Activated CD4-positive, alpha-beta T cell treated with anti-CD3 and anti-CD28 coated beads, Interleukin-2, amount 50 U/mL, for 48 hours (primary cell): Measurements from ENCODE around the gene HPSE2.
"Not testable (repeated sequence)": the region's sequence is repeated elsewhere in the genome, so short reads cannot be mapped to it uniquely, and the experiment has no call there.

Experiments used
- DNase-seq, 2 experiments: peaks; one replicate each; pipeline ENCODE4 v3.0.0-alpha.2; 2020

HPSE2 gene

DNA sequence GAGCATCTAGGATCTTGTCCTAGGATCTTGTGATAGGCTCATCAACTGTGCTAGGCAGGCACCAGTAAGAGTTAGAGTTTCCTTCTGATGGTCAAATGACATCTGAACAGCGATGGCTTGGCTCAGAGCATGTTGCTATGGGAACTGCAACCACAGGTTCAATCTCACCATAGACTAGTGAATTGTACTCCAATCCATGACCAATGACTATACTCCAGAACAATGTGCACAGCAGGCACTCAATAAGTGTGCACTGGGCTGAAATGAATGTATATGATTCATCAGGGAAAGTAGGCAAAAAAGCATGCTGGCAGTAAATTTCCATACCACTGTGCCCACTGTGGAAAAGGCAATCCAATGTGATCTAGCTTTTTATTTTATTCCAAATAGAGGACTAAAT is 625.4 kb downstream of the HPSE2 start:
- DNase-seq = no peak

DNA sequence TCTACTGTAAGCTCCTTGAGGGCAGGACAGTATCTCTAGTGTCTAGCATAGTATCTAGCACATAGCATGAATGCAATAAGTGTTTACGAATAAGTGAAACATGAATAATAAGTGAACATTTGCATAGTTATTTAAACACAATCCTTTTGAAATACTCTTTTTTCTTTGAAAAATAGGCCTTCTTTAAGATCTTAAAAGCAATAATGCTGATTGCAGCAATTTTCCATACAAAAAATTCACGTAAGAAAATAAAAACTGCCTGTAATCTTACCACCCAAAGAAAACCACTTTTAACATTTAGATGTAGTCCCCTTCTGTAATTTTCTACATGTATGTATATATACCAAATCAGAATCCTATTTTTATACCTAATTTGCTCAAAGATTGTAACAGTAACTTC is 626.4 kb downstream of the HPSE2 start:
- DNase-seq = no peak

DNA sequence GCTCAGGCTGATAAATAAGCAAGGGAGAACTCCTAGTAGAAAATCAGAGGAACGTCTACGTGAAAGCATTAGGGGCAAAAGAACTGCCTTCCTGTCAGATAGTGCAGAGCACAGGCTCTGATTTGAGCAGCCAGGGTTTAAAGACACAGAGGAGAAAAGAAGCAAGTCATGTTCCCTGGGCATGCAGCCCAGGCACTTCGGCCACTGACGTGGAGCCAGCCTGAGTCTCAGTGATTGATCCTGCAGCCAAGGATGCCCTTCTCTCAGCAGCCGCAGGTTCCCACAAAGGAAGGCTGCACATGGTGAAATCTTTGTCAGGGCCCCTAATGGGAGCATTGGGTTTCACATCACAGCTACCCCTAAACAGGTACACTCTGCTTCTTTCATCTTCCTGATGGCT is 627.2 kb downstream of the HPSE2 start:
- no peak for DNase-seq

DNA sequence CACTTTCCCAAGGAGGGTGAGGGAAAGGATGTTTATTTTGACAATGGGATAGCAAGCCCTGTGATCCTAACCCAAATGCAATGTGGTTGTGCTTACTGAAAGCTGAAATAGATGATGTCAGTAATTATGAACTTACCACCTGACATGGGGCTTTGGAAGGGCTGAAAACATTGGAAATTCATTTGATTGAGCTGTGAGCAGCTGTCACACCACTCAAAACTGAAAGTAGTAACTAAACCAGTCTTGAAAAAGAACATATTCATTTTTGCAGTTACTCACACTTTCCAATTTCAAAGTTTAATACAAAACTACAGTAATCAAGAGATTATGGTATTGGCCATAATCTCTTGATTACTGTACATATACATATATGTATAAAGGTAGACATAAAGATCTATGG is 633.4 kb downstream of the HPSE2 start:
- DNase-seq = no peak

DNA sequence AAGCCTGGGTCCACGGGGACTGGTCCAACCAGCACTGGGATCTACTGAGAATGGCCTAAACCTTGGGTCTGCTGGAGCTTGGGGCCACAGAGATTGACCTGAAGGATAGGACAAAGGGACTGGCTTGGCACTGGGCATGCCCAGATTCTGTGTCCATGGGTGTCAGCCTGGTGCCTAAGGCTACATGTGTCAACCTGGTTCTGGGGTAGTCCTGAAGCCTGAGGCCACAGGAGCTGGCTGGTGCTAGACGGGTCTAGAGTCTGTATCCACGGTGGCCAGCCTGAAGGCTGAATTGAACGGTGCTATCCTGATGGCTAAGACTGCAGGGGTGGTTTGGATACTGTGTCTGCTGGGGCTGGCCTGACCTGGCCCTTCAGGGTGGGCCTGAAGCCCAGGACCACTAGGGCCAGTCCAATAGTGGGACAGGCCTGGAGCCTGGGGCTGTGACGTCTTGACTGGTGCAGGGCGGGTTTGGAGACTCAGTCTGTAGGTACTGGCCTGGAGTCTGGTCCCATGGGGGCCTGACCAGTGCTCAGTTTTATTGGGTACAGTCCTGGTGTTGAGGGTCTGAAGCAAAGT is 636.5 kb downstream of the HPSE2 start:
- DNase-seq = no peak

DNA sequence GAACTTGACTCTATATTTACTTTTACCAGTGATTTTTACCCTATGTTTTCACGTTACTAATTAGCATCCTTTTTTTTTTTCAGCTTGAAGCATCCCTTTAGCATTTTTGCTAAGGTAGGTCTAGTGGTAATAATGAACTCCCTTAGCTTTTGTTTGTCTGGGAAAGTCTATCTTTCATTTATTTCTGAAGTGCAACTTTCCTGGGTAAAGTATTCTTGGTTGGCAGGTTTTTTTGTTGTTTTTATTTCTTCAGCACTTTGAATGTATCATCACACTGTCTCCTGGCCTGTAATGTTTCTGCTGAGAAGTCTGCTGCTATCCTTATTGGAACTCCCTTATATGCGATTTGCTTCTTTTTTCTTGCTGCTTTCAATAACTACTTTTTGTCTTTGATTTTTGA is 639.2 kb downstream of the HPSE2 start:
- DNase-seq = no peak

DNA sequence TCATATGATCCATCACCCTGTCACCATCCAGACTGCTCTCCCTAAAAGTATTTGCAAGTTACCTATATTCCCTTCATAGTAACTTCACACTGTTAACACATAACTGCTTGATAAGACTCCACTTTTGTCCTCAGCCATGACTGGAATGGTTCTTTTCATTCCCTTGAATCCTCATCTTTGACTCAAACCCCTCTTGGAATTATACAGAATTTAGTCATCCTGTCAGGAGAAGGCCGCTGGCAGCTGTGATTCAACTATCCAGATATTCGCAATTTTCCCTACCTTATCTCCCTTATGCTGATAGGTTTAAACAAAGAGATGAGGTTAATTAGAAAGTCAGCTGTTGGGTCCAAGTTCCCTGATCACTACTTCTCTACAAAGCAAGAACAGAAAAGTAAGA is 646.0 kb downstream of the HPSE2 start:
- DNase-seq = no peak

DNA sequence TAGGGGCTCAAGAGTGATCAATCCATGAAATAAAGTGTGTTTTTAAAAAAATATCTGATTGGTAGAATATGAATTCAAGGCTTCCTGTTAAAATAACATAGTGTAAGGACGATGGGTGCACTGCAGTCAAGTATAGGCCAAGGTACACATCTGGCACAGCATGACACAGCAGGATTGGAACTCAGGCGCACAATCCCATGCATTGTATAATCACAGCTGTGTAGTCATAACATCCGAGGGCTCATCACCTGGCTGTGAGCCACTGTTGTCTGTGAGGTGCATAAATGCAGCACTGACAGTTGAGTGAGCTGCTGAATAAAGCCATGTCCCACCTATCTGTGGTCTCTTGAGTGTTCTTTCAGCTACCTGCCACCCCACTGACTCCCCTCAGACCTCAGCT is 646.6 kb downstream of the HPSE2 start:
- no peak for DNase-seq

DNA sequence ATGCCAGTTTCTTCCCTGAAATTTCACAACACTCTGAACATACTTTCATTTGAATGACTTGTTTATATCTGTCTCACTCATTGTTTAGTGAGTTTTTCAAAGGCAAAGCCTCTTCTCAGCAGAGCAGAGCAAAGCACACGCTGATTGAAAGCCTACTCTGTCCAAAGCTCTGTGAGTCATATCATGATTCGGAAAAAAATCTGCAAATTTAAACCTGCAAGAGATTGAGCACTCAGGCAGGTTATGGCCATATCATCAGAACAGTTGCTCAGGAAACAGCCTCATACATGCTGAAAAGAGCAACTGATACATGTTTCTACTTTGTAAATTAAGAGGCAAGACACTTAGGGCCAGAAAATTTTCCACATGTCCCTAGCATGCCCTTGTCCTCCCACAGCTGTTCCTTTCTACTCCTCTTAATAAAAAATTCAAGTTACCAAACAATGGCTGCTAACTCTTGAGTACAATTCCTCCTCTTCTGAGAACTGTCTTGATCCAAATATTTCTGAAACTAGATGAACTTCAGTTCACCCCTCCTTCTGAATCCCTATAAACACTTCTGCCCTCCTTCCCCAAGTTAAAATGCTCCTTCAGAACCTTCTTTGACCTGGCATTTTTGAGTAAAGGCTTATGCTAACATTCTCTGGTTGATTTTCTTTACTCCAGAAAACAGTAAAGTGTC is 648.4 kb downstream of the HPSE2 start:
- DNase-seq = no peak

DNA sequence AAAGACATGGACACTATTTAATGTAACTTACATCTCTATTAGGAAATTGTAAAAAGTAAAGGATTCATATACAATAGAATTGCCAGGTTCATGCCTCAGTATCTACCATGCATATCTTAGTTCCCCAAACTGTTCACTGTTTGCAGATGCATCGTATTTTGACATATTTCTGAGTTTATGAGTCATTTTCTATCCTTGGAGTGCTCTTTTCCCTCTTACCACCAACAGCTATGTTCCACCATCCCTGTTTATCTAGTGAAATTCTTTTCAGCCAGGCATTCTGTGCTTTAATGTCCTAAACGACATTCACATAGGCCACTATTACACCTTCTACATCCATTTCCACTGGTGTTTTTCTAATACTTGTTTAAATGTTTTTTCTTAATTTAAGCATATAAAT is 649.6 kb downstream of the HPSE2 start:
- no peak for DNase-seq

DNA sequence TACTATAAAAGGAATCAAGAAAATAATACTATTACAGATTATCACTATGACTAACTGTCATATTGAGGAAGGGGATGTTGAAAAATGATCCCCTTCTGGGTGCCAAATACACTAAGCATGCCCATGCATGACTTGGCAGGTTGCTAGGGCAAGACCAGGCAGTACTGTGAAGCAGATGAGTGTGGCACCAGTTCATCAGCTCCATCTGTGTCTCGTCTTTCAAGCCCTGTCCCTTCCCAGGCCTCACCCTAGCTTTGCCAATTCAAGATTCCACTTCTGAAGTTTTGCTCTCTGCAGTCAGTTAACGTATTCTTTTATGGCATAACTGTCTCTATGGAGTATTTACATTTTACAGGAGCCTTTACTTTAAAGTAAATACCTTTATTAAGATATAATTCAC is 653.3 kb downstream of the HPSE2 start:
- DNase-seq = no peak

DNA sequence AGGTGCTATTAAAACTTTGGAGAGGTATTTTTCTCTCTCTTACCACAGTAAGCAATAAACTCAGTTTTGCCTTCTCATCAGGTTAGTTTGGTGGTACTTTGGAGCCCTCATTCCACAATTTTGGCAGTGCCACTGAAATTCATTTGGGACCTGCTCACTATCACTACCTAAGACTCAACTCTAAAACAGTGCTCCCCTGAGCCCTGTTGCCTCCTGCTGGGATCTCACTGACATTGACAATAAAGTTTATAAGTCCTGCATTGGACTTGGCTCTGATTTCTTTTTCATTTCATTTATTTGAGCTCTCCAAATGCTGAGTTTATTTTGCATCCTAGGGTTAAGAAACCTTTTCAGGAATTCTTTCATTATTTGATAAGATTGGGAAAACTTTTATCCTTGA is 658.1 kb downstream of the HPSE2 start:
- DNase-seq = no peak

DNA sequence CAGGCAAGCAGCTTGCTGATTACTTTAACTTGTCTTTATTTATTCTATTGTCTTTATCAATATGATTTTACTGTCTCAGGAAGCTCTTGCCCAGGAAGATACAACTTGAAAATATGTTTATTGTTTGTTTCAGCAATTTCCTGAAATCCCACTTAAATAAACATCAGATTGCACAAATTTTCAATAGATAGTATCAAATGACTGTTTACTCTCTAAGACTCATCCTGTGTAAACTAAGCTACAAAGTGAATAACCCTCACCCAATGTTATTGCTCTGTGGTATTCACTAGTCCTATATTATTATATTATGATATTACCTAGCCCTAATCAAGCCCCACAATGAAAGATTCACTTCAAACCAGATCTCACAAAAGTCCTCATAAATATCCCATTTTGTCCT is 658.5 kb downstream of the HPSE2 start:
- no peak for DNase-seq

DNA sequence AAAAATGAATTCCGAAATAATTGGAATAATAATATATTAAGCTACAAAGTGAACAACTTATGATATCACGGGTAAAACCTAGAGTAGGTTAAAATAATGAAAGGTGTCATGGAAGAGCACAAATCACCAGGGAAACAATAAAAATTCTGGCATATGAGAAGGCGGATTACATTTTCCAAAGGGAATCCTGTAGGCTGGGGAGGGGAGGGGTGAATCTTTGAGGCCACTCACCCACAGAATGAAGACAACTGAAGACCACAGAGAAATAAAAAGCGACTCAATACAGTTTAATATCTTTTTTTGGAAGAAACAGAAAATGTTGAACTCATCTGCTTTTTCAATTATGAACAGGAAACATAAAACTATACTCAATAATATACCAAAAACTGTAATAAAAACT is 659.6 kb downstream of the HPSE2 start:
- DNase-seq = no peak

DNA sequence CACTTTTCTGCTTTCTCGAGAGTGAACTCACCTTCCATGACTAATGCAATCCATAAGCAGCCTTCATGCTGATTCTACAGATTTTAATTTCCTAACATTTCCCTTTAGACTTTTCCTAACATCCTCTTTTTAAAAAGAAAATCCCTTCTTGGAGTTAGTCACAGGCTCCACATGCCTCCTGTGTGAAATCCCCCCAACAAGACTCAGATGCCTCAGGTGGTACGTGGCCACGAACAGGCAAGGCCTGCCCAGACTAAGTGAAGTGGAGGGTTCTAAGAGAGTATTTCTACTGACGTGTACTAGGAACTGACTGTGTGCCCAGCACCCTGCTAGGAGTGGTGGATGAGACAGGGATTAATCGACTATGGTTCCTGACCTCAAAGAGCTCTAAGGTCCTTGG is 663.1 kb downstream of the HPSE2 start:
- DNase-seq = no peak

DNA sequence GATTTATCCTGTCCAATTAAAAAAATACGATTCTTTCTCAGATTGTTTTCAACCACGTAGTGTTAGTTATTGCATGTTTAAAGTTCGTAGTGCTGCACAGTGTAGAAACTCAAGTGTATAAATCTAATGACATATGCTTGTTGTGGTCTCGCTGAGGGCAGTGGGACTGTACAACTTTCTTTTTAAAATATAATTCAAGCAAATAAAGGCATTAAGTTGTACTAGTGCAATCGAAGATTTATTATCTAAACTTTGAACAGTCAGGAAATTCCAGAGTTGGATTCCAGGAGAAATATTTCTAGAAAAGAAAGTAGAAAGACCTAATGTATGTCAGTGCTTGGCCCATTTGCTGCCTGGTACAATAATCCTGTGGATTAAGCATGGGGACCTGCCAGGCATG is 664.8 kb downstream of the HPSE2 start:
- DNase-seq = no peak

DNA sequence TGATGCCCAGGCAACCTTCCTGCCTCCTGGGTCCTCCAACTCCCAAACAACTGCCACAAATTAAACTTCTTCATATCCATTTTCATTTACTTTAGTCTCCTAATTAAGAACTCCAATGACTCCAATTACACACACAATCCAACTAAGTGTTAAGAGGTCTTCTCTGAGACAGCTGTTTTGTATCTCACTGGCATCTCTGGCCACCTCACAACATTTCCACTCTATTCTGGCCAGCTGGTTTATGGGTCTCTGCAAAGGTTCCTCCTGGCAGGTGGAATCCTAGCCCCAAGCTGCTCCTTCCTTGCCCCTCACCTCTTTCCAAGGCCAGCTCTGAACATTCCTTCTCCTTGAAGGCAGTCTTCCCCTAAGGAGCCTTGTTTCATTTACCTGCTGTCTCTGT is 665.8 kb downstream of the HPSE2 start:
- DNase-seq = no peak

DNA sequence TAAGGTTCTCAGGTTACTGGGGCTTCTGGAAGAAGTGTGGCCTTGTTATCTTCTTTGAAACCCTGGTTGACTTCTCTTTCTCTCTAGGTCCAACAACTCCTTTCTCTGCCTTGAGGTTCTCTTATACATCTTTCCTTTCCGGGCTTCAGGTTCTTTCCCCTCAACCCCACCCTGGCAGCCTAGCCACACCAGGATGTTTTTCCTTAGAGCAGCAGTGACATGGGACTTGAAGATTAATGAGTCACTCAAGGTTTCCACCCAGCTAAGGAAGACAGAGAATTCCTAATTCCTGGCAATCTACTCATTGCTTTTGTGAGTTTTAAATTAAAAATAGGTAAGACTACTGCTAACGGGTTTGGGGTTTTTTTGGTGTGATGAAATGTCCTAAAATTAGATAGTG is 667.1 kb downstream of the HPSE2 start:
- no peak for DNase-seq

DNA sequence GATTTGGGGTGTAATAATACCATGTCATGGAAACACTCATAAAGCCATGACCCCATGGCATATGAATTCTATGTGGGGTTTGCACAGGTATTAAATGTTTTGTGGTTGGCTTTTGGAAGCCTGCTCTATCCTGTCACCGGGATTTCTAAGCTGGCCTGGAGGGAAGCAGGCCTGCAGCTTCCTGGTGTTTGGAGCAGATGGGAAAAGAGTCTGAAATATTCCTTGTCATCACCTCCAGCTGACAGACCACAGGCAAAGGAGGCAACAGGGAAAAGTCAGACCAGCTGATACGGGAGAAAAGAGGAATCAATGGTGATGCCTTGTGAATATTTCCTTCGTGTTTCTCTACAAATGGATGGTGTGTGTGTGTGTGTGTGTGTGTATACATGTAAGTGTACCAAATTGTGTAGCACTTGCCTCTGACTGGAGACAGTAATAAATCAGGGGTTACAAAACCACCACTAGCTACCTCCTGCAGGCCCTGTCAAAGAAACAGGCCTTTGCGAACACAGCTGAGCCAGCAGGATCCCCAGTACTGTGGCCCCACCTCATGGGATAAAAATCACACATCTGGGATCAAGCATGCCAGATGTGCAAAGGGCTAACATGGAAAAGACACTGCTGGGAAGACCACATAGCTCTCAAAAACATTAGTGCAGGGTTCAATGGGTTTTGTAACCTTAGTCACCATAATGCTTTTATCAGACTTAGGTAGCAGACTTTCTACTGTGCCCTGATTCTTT is 668.1 kb downstream of the HPSE2 start:
- no peak for DNase-seq

DNA sequence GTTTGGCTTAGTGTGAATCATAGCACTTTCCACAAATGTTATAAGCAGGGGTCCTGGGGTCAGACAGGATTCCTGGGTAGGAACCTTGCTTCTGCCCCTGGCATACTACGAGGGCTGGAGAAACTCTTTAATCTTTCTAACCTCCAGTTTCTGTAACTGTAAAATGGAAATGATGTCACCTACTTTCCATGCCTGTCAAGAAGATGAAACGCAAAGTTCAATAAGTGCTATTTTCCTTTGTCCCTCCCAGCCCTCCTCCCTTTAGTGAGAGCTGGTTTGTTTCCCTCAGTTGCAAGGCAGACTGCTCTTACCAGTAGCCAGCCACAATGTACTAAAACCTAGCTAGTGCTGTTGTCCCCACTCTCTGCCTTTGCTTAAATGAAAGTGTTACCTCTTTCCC is 671.8 kb downstream of the HPSE2 start:
- no peak for DNase-seq

DNA sequence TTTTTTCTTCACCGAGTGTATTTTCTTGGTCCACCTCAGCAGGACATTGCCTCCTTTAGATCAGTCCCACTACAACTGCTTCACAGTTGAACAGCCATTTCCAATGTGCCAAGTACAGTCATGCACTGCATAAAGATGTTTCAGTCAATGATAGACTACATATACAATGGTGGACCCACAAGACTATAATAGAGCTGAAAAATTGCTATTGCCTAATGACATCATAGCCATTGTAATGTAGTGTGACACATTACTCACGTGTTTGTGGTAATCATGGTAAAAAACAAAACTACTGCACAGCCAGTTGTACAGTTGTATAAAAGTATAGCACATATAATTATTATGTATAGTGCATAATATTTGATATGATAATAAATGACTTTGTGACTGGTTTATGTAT is 675.1 kb downstream of the HPSE2 start:
- no peak for DNase-seq

DNA sequence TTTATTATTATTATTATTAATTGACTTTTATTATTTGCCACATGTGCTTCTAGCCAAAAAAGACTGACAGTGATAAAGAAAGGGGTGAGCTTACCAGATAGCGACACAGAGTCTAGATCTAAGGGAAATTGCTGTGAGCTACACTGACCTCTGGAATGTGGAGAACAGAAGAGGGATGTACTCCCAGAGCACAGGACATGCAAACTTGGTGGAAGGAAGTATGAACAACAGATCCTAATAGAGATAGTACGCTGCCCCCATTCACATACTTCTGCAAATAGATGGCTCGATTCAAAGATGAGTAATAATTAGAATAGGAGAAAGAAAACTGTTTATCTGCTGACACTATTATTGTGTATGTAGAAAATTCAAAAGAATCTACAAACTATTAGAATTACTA is 679.6 kb downstream of the HPSE2 start:
- DNase-seq = no peak

DNA sequence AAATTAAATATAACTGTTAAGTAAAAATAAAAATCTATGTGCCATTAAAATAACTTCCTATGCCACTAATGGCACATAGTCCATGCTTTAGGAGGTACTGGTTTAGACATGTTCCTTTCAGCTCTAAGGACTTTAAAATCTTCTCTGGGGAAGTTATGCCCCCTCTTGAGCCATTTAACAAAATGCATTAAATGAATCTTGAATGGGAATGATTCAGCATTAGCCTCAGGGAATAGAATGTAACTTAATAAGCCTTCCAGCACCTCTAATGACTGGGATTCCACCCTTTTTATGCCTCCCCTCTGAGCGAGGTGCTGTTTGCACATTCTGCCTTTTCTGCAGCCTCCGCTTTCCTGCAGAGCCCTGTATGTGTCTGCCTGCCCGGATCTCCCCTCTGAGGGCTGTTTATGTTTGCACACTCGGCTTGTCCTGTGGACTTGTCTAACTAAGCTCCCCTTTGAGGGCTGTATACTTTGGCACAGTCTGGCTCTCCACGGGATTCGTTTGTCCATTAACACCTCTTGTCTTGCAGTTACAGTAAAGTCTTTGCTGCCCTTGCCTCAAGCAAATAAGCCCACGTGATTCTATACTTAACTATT is 680.5 kb downstream of the HPSE2 start:
- DNase-seq = no peak

DNA sequence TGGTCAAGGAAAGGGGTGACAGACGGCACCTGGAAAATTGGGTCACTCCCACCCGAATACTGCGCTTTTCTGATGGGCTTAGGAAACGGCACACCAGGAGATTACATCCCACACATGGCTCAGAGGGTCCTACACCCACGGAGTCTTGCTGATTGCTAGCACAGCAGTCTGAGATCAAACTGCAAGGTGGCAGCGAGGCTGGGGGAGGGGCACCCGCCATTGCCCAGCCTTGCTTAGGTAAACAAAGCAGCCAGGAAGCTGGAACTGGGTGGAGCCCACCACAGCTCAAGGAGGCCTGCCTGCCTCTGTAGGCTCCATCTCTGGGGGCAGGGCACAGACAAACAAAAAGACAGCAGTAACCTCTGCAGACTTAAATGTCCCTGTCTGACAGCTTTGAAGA is 694.1 kb downstream of the HPSE2 start:
- not testable (repeated sequence) for DNase-seq
